ENCODE data around the gene LTB4R2.

DNA sequence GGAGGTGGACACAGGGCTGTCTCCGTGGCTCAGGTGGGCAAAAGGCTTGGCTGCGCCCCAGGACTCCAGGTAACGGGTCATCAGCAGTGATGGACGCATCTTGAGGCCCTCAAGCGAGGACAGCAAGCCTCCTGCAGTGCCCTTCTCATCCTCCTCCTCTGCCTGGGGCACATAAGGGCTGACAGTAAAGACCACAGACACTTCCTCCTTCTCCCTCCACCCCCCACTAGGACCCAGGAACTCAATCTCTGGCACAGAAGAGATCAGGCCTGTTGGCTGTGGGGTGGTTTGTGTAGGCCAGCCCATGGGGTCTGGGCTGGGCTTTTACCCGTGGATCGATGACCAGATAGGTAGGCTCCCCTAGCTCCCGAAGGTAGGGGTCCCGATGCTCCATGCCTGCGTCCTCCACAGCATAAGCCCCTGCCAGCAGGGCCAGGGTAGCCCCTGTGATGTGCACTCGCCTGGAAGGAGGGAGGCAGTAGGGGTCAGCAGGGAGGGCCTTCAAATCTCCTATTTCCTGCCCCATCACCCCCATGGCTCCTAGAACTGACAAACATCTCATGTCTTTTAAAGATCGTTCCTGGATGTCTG lies 19.2 kb downstream of the LTB4R2 start:
- TF ChIP-seq, protein P1, sequence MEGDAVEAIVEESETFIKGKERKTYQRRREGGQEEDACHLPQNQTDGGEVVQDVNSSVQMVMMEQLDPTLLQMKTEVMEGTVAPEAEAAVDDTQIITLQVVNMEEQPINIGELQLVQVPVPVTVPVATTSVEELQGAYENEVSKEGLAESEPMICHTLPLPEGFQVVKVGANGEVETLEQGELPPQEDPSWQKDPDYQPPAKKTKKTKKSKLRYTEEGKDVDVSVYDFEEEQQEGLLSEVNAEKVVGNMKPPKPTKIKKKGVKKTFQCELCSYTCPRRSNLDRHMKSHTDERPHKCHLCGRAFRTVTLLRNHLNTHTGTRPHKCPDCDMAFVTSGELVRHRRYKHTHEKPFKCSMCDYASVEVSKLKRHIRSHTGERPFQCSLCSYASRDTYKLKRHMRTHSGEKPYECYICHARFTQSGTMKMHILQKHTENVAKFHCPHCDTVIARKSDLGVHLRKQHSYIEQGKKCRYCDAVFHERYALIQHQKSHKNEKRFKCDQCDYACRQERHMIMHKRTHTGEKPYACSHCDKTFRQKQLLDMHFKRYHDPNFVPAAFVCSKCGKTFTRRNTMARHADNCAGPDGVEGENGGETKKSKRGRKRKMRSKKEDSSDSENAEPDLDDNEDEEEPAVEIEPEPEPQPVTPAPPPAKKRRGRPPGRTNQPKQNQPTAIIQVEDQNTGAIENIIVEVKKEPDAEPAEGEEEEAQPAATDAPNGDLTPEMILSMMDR (IDR thresholded peaks at IDR 0.05; ENCODE audit: low read depth, low read length): no peak
- no peak for TF ChIP-seq EZH2phosphoT487 (IDR thresholded peaks at IDR 0.05; ENCODE audit: low read depth)
